Esophagus (tissue), 2 donors: Measurements from ENCODE around the gene ARHGEF3. TPM values are rescaled to one million over a fixed set of nuclear protein-coding genes. Genes with fewer than 3 reads are reported as not detected.

ENCODE experiments used
- H3K27ac ChIP-seq, 2 donors: one replicate each; pipeline ENCODE4 v1.5.1; 2013; ENCODE audit warnings: low read depth in 2 of 2, mild to moderate bottlenecking in 2 of 2, inconsistent platforms in 1 of 2, low read length in 1 of 2, moderate library complexity in 1 of 2
- H3K27me3 ChIP-seq, 2 donors: one replicate each; pipeline ENCODE4 v1.6.1; 2013; ENCODE audit warnings: low read length in 2 of 2, control low read depth in 1 of 2, mild to moderate bottlenecking in 1 of 2; ENCODE audit not compliant: insufficient read depth in 2 of 2, control insufficient read depth in 1 of 2
- H3K36me3 ChIP-seq, 2 donors: one replicate each; pipeline ENCODE4 v1.6.1; 2013; ENCODE audit warnings: low read length in 1 of 2; ENCODE audit not compliant: control insufficient read depth in 2 of 2, insufficient read depth in 2 of 2
- H3K4me1 ChIP-seq, 2 donors: one replicate each; pipeline ENCODE4 v1.6.1; 2013; ENCODE audit warnings: low read length in 1 of 2; ENCODE audit not compliant: control insufficient read depth in 2 of 2, insufficient read depth in 2 of 2
- H3K4me3 ChIP-seq, 2 donors: one replicate each; pipeline ENCODE4 v1.5.1; 2013; ENCODE audit warnings: low read length in 2 of 2, mild to moderate bottlenecking in 2 of 2, low read depth in 1 of 2, moderate library complexity in 1 of 2
- H3K9me3 ChIP-seq, 2 donors: one replicate each; pipeline ENCODE4 v1.6.1; 2013; ENCODE audit warnings: mild to moderate bottlenecking in 2 of 2, low read depth in 1 of 2, low read length in 1 of 2, moderate library complexity in 1 of 2; ENCODE audit not compliant: control insufficient read depth in 2 of 2, insufficient read depth in 1 of 2
- WGBS, 2 donors: extraction: QIAGEN DNeasy Blood & Tissue Kit; methylation state at CpG; one replicate each; pipeline ENCODE4 v1.1.7; 2013; 5-methylcytosine and 5-hydroxymethylcytosine counted together
- polyA plus RNA-seq, 2 donors: library from polyadenylated mRNA; stranded (reverse); fragments of 200-250 nt; gene quantifications; one replicate each; pipeline ENCODE4 v1.2.3, GENCODE V29; 2013
- donor health status: healthy with polysubstance abuse.
- donor health status: Bipolar disorder and iron deficiency.

ARHGEF3 gene
- polyA plus RNA-seq, 2 donors = 11.1 to 13.2 TPM

- Histone ChIP-seq H3K9me3 (no peaks in the 10 kb centered on the region), H3K4me1 (peaks cover 0 to 2% of the 10 kb centered on the region in 2 donors), H3K4me3 (no peak overlapping the region), H3K27me3 (no peaks in the 10 kb centered on the region), H3K36me3 (peaks cover under 1 to 4% of the 10 kb centered on the region in 2 donors), H3K27ac (no peak overlapping the region)
- 56 to 57% methylated on average over 3 of the region's 3 CpGs for WGBS, 2 donors
Observed at GRCh38 chr3:56776556-56776950, 25.2 kb downstream of the ARHGEF3 start.

GRCh38 chr3:56775838-56776555 is 25.8 kb downstream of the ARHGEF3 start:
- Histone ChIP-seq H3K27ac (peak overlapping the region in 1 of 2 donors; percentile 9), H3K4me3 (no peak overlapping the region), H3K9me3 (no peaks in the 10 kb centered on the region), H3K27me3 (no peaks in the 10 kb centered on the region), H3K4me1 (peaks cover 0 to 2% of the 10 kb centered on the region in 2 donors), H3K36me3 (peaks cover 4 to 6% of the 10 kb centered on the region in 2 donors)
- WGBS, 2 donors = 48 to 58% methylated on average over 8 of the region's 8 CpGs

GRCh38 chr3:56775445-56775837 is 26.3 kb downstream of the ARHGEF3 start:
- Histone ChIP-seq H3K27me3 (no peaks in the 10 kb centered on the region), H3K36me3 (peaks cover 5 to 6% of the 10 kb centered on the region in 2 donors), H3K4me3 (no peak overlapping the region), H3K27ac (peak overlapping the region in 1 of 2 donors; percentile 9), H3K9me3 (no peaks in the 10 kb centered on the region), H3K4me1 (peaks cover 0 to 2% of the 10 kb centered on the region in 2 donors)
- WGBS, 2 donors = 73 to 80% methylated on average over 7 of the region's 7 CpGs

GRCh38 chr3:56773986-56774385 is 27.8 kb downstream of the ARHGEF3 start:
- peaks cover 0 to 2% of the 10 kb centered on the region in 2 donors for H3K4me1 ChIP-seq
- H3K27me3 ChIP-seq = no peaks in the 10 kb centered on the region
- H3K9me3 ChIP-seq = no peaks in the 10 kb centered on the region
- H3K36me3 ChIP-seq = peaks cover 6 to 13% of the 10 kb centered on the region in 2 donors
- no peak overlapping the region for H3K4me3 ChIP-seq
- H3K27ac ChIP-seq = no peak overlapping the region

GRCh38 chr3:56772952-56773938 is 28.5 kb downstream of the ARHGEF3 start:
- Histone ChIP-seq H3K9me3 (no peaks in the 10 kb centered on the region), H3K4me1 (peaks cover 0 to 2% of the 10 kb centered on the region in 2 donors), H3K4me3 (no peak overlapping the region), H3K36me3 (peaks cover 6 to 13% of the 10 kb centered on the region in 2 donors), H3K27me3 (no peaks in the 10 kb centered on the region), H3K27ac (no peak overlapping the region)
- WGBS, 2 donors = 86 to 88% methylated on average over 16 of the region's 16 CpGs

GRCh38 chr3:56771376-56771775 is 30.4 kb downstream of the ARHGEF3 start:
- H3K27ac ChIP-seq = no peak overlapping the region
- H3K9me3 ChIP-seq = no peaks in the 10 kb centered on the region
- no peaks in the 10 kb centered on the region for H3K27me3 ChIP-seq
- H3K36me3 ChIP-seq = peaks cover 6 to 13% of the 10 kb centered on the region in 2 donors
- H3K4me1 ChIP-seq = no peaks in the 10 kb centered on the region
- H3K4me3 ChIP-seq = no peak overlapping the region

GRCh38 chr3:56769116-56769707 is 32.5 kb downstream of the ARHGEF3 start:
- no peaks in the 10 kb centered on the region for H3K9me3 ChIP-seq
- WGBS, 2 donors = 81 to 88% methylated on average over 7 of the region's 7 CpGs
- no peak overlapping the region for H3K4me3 ChIP-seq
- no peaks in the 10 kb centered on the region for H3K27me3 ChIP-seq
- peaks cover 6 to 13% of the 10 kb centered on the region in 2 donors for H3K36me3 ChIP-seq
- H3K27ac ChIP-seq = no peak overlapping the region
- no peaks in the 10 kb centered on the region for H3K4me1 ChIP-seq

GRCh38 chr3:56764904-56765547 is 36.7 kb downstream of the ARHGEF3 start:
- H3K4me3 ChIP-seq = no peak overlapping the region

GRCh38 chr3:56764184-56764583 is 37.6 kb downstream of the ARHGEF3 start:
- 73 to 95% methylated on average over 2 of the region's 2 CpGs for WGBS, 2 donors
- no peak overlapping the region for H3K27ac ChIP-seq
- peaks cover 0 to 3% of the 10 kb centered on the region in 2 donors for H3K4me1 ChIP-seq

More at GRCh38 chr3:56764904-56765547, 36.7 kb downstream of the ARHGEF3 start:
- H3K27me3 ChIP-seq = no peaks in the 10 kb centered on the region
- no peaks in the 10 kb centered on the region for H3K4me1 ChIP-seq
- H3K27ac ChIP-seq = no peak overlapping the region
- no peaks in the 10 kb centered on the region for H3K9me3 ChIP-seq
- peaks cover 0 to 6% of the 10 kb centered on the region in 2 donors for H3K36me3 ChIP-seq
- 90 to 92% methylated on average over 6 of the region's 6 CpGs for WGBS, 2 donors

More at GRCh38 chr3:56764184-56764583, 37.6 kb downstream of the ARHGEF3 start:
- Histone ChIP-seq H3K27me3 (no peaks in the 10 kb centered on the region), H3K36me3 (peaks cover 0 to under 1% of the 10 kb centered on the region in 2 donors), H3K9me3 (no peaks in the 10 kb centered on the region), H3K4me3 (no peak overlapping the region)
